Osteoblast (primary cell): Measurements from ENCODE around the gene EEIG2. TPM values are rescaled to one million over a fixed set of nuclear protein-coding genes. Genes with fewer than 3 reads are reported as not detected.

Experiments used
- DNase-seq: peaks from one replicate; pipeline ENCODE4 v3.0.0; 2011; ENCODE audit warnings: low spot score, mixed read lengths; ENCODE audit not compliant: insufficient read length; ENCODE audit errors: missing footprints
- H2AFZ ChIP-seq: 2 replicates; pipeline ENCODE4 v1.6.0; 2011; ENCODE audit warnings: mild to moderate bottlenecking, low read length
- H3K27ac ChIP-seq: 2 replicates; pipeline ENCODE4 v1.5.1; 2011; ENCODE audit warnings: mild to moderate bottlenecking, low read depth, low read length, moderate library complexity
- H3K27me3 ChIP-seq: 2 replicates; pipeline ENCODE4 v1.6.0; 2012; ENCODE audit warnings: mild to moderate bottlenecking, control low read depth, inconsistent platforms, low read length, moderate library complexity; ENCODE audit not compliant: insufficient read depth
- H3K36me3 ChIP-seq: 2 replicates; pipeline ENCODE4 v1.5.1; 2011; ENCODE audit warnings: mild to moderate bottlenecking, low read length, control low read depth, moderate library complexity; ENCODE audit not compliant: insufficient read depth
- H3K4me1 ChIP-seq: 2 replicates; pipeline ENCODE4 v1.5.1; 2011; ENCODE audit warnings: mild to moderate bottlenecking, low read length, control low read depth, moderate library complexity; ENCODE audit not compliant: insufficient read depth
- H3K4me2 ChIP-seq: 2 replicates; pipeline ENCODE4 v1.6.0; 2011; ENCODE audit warnings: mild to moderate bottlenecking, low read length; ENCODE audit not compliant: insufficient read depth
- H3K4me3 ChIP-seq: fragments of 200-600 bp; sonication (generic); 3 replicates; pipeline ENCODE4 v1.5.1; 2012; ENCODE audit warnings: mild to moderate bottlenecking, low read length, inconsistent platforms; ENCODE audit not compliant: insufficient read depth
- H3K79me2 ChIP-seq: 2 replicates; pipeline ENCODE4 v1.6.0; 2012; ENCODE audit warnings: mild to moderate bottlenecking, low read length, control low read depth, inconsistent platforms; ENCODE audit not compliant: insufficient read depth
- H3K9me3 ChIP-seq: 2 replicates; pipeline ENCODE4 v1.5.1; 2011; ENCODE audit warnings: low read depth, low read length, control low read depth
- H4K20me1 ChIP-seq: 2 replicates; pipeline ENCODE4 v1.6.0; 2012; ENCODE audit warnings: mild to moderate bottlenecking, low read length, control low read depth; ENCODE audit not compliant: insufficient read depth
- total RNA-seq: library from RNA; depleted of rRNA; stranded (reverse); fragments of >200 nt; gene quantifications from 2 replicates; pipeline ENCODE4 v1.2.3, GENCODE V29; 2012
- TF ChIP-seq, protein P1 (sequence below): IDR thresholded peaks from 2 replicates; pipeline ENCODE4 v1.5.1; 2011; ENCODE audit warnings: mild to moderate bottlenecking, low read depth, low read length, moderate library complexity; ENCODE audit errors: extremely low read depth

The EEIG2 gene
- total RNA-seq, 1 donor, result 11.2 TPM

DNA sequence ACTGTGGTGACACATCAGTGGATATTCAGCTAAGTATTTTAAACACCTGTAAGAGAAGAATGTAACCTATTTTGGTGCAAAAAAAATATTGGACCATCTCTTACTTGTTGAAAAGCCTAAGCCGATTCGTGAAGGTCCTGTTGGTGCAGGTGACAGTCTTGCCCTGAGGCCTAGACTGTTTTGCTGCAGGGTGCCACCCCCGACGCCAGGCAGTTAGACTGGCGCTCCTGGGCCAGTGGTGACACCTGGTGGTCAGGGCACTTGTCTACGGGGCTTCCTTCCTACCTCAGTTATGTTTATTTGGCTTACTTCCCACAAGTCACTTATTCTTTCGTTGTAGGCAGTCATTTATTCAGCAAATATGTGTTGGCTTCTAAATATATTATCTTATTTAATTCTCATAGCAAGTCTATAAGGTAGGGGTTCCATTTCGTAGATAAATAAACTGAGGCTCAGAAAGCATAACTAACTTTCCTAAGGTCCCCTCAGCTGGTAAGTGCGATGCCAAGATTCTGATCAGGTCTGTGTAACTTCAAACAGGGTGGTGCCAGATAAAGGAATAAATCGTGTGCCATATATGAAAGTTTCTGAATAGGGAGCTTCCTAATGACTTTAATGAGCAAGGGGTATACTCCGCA, 1.9 kb downstream of the EEIG2 start:
- Histone ChIP-seq H3K36me3 (no peaks in the 10 kb centered on the region), H3K4me2 (peak overlapping the region; percentile 89), H3K27me3 (no peaks in the 10 kb centered on the region), H2AFZ (no peak overlapping the region), H4K20me1 (no peaks in the 10 kb centered on the region), H3K9me3 (no peaks in the 10 kb centered on the region), H3K27ac (no peak overlapping the region), H3K4me3 (no peak overlapping the region), H3K4me1 (peaks cover 12% of the 10 kb centered on the region), H3K79me2 (peaks cover 38% of the 10 kb centered on the region)
- DNase-seq, result peak; percentile 72
- TF ChIP-seq, protein P1, sequence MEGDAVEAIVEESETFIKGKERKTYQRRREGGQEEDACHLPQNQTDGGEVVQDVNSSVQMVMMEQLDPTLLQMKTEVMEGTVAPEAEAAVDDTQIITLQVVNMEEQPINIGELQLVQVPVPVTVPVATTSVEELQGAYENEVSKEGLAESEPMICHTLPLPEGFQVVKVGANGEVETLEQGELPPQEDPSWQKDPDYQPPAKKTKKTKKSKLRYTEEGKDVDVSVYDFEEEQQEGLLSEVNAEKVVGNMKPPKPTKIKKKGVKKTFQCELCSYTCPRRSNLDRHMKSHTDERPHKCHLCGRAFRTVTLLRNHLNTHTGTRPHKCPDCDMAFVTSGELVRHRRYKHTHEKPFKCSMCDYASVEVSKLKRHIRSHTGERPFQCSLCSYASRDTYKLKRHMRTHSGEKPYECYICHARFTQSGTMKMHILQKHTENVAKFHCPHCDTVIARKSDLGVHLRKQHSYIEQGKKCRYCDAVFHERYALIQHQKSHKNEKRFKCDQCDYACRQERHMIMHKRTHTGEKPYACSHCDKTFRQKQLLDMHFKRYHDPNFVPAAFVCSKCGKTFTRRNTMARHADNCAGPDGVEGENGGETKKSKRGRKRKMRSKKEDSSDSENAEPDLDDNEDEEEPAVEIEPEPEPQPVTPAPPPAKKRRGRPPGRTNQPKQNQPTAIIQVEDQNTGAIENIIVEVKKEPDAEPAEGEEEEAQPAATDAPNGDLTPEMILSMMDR, result peak; percentile 34

GRCh38 chr1:108563808-108564207, 3.9 kb downstream of the EEIG2 start:
- H3K4me2 ChIP-seq, result no peak overlapping the region
- peaks cover 45% of the 10 kb centered on the region for H3K79me2 ChIP-seq
- TF ChIP-seq, protein P1, result no peak
- H4K20me1 ChIP-seq, result no peaks in the 10 kb centered on the region
- no peaks in the 10 kb centered on the region for H3K9me3 ChIP-seq
- H3K27me3 ChIP-seq, result no peaks in the 10 kb centered on the region
- peaks cover 14% of the 10 kb centered on the region for H3K4me1 ChIP-seq
- H2AFZ ChIP-seq, result no peak overlapping the region
- H3K36me3 ChIP-seq, result no peaks in the 10 kb centered on the region
- H3K27ac ChIP-seq, result no peak overlapping the region
- no peak overlapping the region for H3K4me3 ChIP-seq
- DNase-seq, result no peak

GRCh38 chr1:108565081-108565480, 5.2 kb downstream of the EEIG2 start:
- no peak overlapping the region for H2AFZ ChIP-seq
- peaks cover 3% of the 10 kb centered on the region for H4K20me1 ChIP-seq
- TF ChIP-seq, protein P1, result no peak
- H3K27ac ChIP-seq, result no peak overlapping the region
- H3K4me2 ChIP-seq, result no peak overlapping the region
- H3K9me3 ChIP-seq, result no peaks in the 10 kb centered on the region
- H3K36me3 ChIP-seq, result no peaks in the 10 kb centered on the region
- no peak for DNase-seq
- H3K79me2 ChIP-seq, result peaks cover 49% of the 10 kb centered on the region
- no peaks in the 10 kb centered on the region for H3K27me3 ChIP-seq
- peaks cover 20% of the 10 kb centered on the region for H3K4me1 ChIP-seq
- H3K4me3 ChIP-seq, result no peak overlapping the region

DNA sequence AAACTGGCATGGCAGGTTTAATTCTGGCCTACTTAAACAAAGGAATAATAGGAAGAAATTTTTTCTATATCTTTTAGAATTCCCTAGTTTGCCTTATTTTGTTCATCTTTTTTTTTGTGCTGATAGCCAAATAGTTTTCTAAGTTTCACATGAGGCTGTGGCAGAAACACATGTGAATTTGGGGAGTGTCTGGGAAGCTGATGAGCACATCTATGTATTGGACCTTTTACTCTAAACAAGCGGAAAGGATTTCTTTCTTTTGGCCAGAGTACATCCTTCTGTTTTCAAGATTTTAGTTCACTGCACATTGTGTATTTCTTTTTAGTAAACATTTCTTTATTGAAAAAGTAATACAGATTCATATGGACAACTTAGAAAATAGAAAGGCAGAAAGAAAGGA, 5.6 kb downstream of the EEIG2 start:
- peaks cover 20% of the 10 kb centered on the region for H3K4me1 ChIP-seq
- no peak overlapping the region for H3K4me3 ChIP-seq
- no peaks in the 10 kb centered on the region for H3K27me3 ChIP-seq
- no peak for DNase-seq
- peaks cover 3% of the 10 kb centered on the region for H4K20me1 ChIP-seq
- no peak overlapping the region for H2AFZ ChIP-seq
- TF ChIP-seq, protein P1, result no peak
- no peak overlapping the region for H3K4me2 ChIP-seq
- H3K9me3 ChIP-seq, result no peaks in the 10 kb centered on the region
- no peak overlapping the region for H3K27ac ChIP-seq
- no peaks in the 10 kb centered on the region for H3K36me3 ChIP-seq
- peaks cover 53% of the 10 kb centered on the region for H3K79me2 ChIP-seq
